NT2/D1 (cell line): ENCODE measurements around the gene NR1I3.

Experiments used
- SUZ12 ChIP-seq: IDR thresholded peaks from 2 replicates; pipeline ENCODE4 v1.6.1; 2011; ENCODE audit not compliant: insufficient read length, insufficient read depth; ENCODE audit errors: extremely low read depth
- YY1 ChIP-seq: IDR thresholded peaks from 2 replicates; pipeline ENCODE4 v1.6.1; 2011; ENCODE audit not compliant: insufficient read length, insufficient read depth
- ZNF274 ChIP-seq: IDR thresholded peaks from 2 replicates; pipeline ENCODE4 v1.6.1; 2011; ENCODE audit warnings: mild to moderate bottlenecking, low read depth, low read length

DNA sequence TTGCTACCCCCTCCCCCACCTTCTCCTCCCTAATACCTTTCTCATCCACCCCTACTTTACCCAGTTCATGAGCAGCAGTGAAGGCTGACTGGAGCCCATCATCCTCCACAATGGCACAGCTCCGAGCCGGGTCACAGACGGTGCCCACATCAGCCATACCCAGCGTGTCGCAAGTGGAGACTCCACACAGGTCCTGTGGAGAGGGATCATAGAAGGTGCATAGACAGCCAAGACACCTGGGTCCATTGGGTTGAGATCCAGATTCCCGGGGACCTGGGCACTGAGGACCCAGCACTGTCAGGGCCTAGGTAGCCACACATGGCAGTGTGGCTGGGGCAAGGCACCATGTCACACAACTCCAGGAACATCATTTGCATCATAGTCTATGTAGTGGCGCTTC, 41.9 kb downstream of the NR1I3 start:
- TF ChIP-seq ZNF274 (no peak), SUZ12 (no peak), YY1 (no peak)
